ENCODE data around the gene PARP14.
"Not testable (repeated sequence)": the region's sequence is repeated elsewhere in the genome, so short reads cannot be mapped to it uniquely, and the experiment has no call there.

PARP14 gene

GRCh38 chr3:122680475-122681283 is at the start of gene PARP14:
Gene PARP14, plus strand, starts transcription at chr3:122680839. Its CDS starts 45 bp downstream, at chr3:122680884.
- peak; percentile 26 for DNase-seq (ENCODE audit: low spot score)

DNA sequence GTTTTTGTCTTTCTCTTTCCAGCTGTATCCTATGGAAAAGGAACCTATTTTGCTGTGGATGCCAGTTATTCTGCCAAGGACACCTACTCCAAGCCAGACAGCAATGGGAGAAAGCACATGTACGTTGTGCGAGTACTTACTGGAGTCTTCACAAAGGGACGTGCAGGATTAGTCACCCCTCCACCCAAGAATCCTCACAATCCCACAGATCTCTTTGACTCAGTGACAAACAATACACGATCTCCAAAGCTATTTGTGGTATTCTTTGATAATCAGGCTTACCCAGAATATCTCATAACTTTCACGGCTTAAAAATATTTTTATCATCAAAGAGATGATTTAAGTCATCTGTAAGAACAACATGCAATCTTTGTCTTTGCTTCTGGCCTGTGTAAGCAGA is 44.9 kb upstream of the PARP14 start:
- DNase-seq (ENCODE audit: low spot score), result no peak

- DNase-seq (ENCODE audit: low spot score), result no peak
Observed at GRCh38 chr3:122636697-122637096, 43.9 kb upstream of the PARP14 start.

GRCh38 chr3:122640437-122640999 is 40.1 kb upstream of the PARP14 start:
- DNase-seq (ENCODE audit: low spot score), result no peak

DNA sequence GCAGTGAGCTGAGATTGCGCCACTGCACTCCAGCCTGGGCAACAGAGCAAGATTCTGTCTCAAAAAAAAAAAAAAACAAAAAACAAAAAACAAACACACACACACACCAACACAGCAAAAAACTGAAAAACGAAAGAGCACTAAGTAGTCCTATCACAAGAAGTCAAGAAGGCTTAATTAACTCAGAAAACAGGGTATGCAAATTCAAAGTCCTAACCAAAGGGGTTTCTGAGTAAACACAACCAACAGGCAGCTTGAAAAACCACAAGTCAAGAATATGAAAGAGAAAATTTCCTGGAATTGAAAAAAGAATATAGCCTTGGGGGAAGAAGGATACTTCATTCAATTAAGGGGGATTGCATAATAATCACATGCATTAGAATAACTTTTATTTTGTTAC is 37.7 kb upstream of the PARP14 start:
- no peak for DNase-seq (ENCODE audit: low spot score)

DNA sequence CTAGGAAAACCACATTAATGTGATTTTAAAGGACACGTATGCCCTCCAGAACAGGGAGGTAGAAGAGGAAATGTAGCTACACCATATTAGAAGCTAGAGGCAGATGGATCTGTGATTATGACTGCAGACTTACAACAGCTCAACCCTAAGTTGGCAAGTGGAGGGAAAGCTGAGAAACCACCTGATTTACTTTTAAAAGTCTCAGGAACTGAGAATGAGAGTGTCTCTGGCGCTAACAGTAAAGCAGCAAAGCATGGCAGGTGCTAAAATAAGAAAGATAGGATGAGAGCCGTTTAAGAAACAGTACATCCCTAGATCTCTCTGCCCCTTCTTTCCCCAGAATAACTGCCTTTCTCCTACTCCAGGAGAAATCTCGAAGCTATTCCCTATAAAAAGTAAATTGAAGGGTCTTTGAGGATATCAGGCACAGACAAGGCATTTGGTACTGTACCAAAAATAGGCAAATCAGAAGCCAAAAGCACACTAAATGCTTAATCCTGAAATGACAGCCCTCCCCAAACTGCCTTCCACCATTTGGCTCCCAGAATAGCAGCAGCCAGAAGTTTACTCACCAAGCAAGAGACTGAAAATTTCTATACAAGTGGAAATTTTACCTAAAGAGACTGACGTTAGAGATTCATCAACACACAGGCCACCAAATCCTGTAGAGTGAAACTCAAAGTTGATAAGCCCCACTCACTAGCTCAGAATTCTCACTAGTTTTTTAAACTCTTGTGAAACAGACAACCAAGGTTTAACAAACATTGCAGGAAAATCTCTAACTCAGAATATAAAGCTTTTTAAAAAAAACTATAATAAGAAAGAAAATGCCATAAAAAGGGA is 34.3 kb upstream of the PARP14 start:
- DNase-seq (ENCODE audit: low spot score), result no peak

DNA sequence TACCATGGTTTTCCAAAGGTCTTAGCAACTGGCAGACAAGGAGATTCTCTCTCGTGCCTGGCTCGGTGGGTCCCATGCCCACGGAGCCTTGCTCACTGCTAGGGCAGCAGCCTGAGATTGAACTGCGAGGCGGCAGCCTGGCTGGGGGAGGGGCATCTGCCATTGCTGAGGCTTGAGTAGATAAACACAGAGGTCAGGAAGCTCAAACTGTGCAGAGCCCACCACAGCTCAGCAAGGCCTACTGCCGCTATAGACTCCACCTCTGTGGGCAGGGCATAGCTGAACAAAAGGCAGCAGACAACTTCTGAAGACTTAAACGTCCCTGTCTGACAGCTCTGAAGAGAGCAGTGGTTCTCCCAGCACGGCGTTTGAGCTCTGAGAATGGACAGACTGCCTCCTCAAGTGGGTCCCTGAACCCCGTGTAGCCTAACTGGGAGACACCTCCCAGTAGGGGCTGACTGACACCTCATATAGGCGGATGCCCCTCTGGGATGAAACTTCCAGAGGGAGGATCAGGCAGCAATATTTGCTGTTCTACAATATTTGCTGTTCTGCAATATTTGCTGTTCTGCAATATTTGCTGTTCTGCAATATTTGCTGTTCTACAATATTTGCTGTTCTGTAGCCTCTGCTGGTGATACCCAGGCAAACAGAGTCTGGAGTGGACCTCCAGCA is 29.3 kb upstream of the PARP14 start:
- DNase-seq (ENCODE audit: low spot score), result not testable (repeated sequence)

DNA sequence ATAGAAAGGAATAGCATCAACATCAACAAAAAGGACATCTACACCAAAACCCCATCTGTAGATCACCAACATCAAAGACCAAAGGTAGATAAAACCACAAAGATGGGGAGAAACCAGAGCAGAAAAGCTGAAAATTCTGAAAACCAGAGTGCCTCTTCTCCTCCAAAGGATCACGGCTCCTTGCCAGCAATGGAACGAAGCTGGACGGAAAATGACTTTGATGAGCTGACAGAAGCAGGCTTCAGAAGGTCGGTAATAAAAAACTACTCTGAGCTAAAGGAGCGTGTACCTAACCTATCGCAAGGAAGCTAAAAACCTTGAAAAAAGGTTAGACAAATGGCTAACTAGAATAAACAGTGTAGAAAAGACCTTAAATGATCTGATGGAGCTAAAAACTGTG is 28.7 kb upstream of the PARP14 start:
- not testable (repeated sequence) for DNase-seq (ENCODE audit: low spot score)

- DNase-seq (ENCODE audit: low spot score), result not testable (repeated sequence)
Observed at GRCh38 chr3:122658336-122658735, 22.3 kb upstream of the PARP14 start.

- no peak for DNase-seq (ENCODE audit: low spot score)
Observed at GRCh38 chr3:122660297-122660974, 20.2 kb upstream of the PARP14 start.

DNA sequence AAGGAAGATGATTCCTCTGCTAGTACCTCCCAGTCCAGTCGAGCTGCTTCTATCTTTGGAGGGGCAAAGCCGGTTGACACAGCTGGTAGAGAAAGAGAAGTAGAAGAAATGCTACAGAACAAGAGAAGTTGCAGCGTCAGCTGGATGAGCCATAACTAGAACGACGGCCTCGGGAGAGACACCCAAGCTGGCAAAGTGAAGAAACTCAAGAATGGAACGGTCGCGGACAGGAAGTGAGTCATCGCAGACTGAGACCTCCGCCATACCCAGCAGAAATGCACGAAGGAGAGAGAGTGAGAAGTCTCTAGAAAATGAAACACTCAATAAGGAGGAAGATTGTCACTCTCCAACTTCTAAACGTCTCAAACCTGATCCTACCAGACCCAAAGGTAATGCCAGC is 19.0 kb upstream of the PARP14 start:
- DNase-seq (ENCODE audit: low spot score), result no peak

GRCh38 chr3:122662505-122662904 is 18.1 kb upstream of the PARP14 start:
- no peak for DNase-seq (ENCODE audit: low spot score)

DNA sequence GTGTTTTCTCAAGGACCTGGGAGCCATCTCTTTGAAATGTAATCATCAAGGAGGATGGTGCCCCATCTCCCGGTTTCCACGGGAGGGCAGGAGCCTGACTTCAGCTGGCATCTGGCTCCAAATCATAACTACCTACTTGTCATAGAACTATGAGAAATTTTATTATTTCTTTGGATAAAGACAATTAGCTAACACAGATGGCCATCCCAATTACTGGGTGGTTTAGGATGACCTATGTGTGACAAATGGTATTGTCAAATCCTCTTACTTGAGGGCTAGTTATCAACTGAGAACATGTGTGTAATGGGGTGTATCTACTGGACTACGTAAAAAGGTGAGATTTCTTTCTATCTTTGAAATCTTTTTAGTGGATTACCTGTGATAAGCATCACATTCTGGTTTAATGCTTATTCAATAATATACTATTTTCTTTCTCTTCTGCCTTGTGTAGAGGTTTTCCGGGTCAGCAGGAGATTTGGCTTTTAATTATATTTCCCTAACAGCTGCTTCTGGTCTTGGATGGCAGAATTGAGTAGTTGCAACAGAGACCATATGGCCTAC is 15.3 kb upstream of the PARP14 start:
- no peak for DNase-seq (ENCODE audit: low spot score)

- no peak for DNase-seq (ENCODE audit: low spot score)
Observed at GRCh38 chr3:122665881-122666280, 14.8 kb upstream of the PARP14 start.

DNA sequence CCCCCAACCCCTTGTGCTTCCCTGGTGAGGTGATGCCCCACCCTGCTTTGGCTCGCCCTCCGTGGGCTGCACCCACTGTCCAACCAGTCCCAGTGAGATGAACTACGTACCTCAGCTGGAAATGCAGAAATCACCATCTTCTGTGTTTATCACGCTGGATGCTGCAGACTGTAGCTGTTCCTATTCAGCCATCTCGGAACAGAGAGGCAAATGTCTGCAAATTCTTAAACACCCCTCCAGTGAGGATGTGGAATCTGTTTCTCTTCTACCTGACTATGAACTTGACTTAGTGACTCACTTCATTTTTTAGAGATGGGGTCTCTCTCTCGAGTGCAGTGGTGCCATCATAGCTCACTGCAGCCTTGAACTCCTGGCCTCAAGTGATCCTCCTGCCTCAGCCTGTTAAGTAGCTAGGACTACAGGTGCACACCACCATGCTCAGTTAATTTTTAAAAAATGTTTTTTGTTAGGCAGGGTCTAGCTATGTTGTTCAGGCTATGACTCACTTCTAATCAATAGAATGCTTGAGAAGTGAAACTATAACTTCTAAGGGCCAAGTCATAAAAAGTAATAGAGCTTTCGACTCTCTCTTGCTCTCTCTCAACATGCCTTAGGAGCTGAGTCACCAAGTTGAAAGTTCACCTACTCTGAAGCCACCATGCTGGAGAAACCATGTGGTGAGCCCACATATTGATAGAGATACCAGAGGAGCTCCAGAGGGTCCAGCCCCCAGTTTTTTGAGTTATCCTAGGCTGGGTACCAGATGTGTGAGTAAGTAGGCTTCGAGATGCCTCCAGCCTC is 11.5 kb upstream of the PARP14 start:
- no peak for DNase-seq (ENCODE audit: low spot score)

GRCh38 chr3:122671553-122671952 is 9.1 kb upstream of the PARP14 start:
- no peak for DNase-seq (ENCODE audit: low spot score)

- DNase-seq (ENCODE audit: low spot score), result no peak
Observed at GRCh38 chr3:122674339-122674738, 6.3 kb upstream of the PARP14 start.

DNA sequence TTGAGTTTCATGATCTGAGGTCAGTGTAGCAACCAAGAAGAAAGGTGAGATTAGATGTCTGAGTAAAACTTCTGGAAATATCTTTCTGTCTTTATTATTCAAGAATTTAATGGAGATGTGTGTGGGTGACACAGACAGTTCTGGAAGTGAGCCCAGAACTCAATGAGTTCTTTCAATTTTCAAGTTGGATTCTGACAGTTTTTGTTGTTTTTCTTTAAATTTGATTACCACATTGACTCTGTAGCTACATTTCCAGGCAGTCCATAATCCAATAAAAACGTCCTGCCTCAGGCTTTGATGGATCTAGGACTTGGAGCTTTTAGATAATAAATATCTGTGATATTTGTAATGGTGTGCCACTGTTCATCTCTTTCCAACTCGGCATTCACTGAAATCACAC is 3.9 kb upstream of the PARP14 start:
- DNase-seq (ENCODE audit: low spot score), result peak; percentile 41

GRCh38 chr3:122677216-122677615 is 3.4 kb upstream of the PARP14 start:
- no peak for DNase-seq (ENCODE audit: low spot score)

GRCh38 chr3:122678506-122678905 is 2.1 kb upstream of the PARP14 start:
- DNase-seq (ENCODE audit: low spot score), result peak; percentile 6
